ENCODE data around the gene ATF1. TPM values are rescaled to one million over a fixed set of nuclear protein-coding genes. Genes with fewer than 3 reads are reported as not detected.
"Not testable (repeated sequence)": the region's sequence is repeated elsewhere in the genome, so short reads cannot be mapped to it uniquely, and the experiment has no call there.

The ATF1 gene
- total RNA-seq, 1 donor from 2014 or later, result 47.0 TPM

- DNase-seq (no peak), ATAC-seq (no peak)
- Histone ChIP-seq H3K4me3 (no peak overlapping the region), H3K27me3 (ENCODE audit: low read depth) (no peaks in the 10 kb centered on the region), H3K9me3 (peaks cover 4% of the 10 kb centered on the region), H3K4me1 (no peaks in the 10 kb centered on the region), H3K27ac (no peak overlapping the region), H3K36me3 (no peaks in the 10 kb centered on the region)
- TF ChIP-seq CTCF (IDR thresholded peaks at IDR 0.05), result no peak
- intact Hi-C loops (cut with DNase I), result no loop called here
These were observed 77.0 kb downstream of the ATF1 start for GRCh38 chr12:50840809-50841487.

- no peaks in the 10 kb centered on the region for H3K4me1 ChIP-seq
- intact Hi-C loops (cut with DNase I), result no loop called here
- TF ChIP-seq CTCF (IDR thresholded peaks at IDR 0.05), result no peak
- ATAC-seq (peak in 1 of 2 donors; percentile 11), DNase-seq (no peak)
- H3K9me3 ChIP-seq, result peaks cover 4% of the 10 kb centered on the region
- no peak overlapping the region for H3K27ac ChIP-seq
- no peaks in the 10 kb centered on the region for H3K36me3 ChIP-seq
- H3K4me3 ChIP-seq, result no peak overlapping the region
- H3K27me3 ChIP-seq (ENCODE audit: low read depth), result no peaks in the 10 kb centered on the region
These were observed 78.0 kb downstream of the ATF1 start for GRCh38 chr12:50841716-50842531.

- Histone ChIP-seq H3K4me1 (no peaks in the 10 kb centered on the region), H3K4me3 (peak within 1 kb of the TSS; percentile 38), H3K36me3 (no peaks in the 10 kb centered on the region), H3K27me3 (ENCODE audit: low read depth) (no peaks in the 10 kb centered on the region), H3K9me3 (peaks cover 4% of the 10 kb centered on the region), H3K27ac (no peak within 1 kb of the TSS)
- ATAC-seq (peak; percentile 82 to 85), DNase-seq (peak; percentile 62)
- intact Hi-C loops (cut with DNase I), result no loop called here
- TF ChIP-seq CTCF (IDR thresholded peaks at IDR 0.05), result peak; percentile 13
These were observed 79.0 kb downstream of the ATF1 start, which contains the start of gene TMPRSS12 for GRCh38 chr12:50842637-50843493. TMPRSS12 (plus strand) TSS chr12:50842926; CDS start chr12:50842965, 39 bp downstream.

GRCh38 chr12:50845021-50845647 lies 81.2 kb downstream of the ATF1 start:
- intact Hi-C loops (cut with DNase I), result no loop called here
- ATAC-seq, result no peak
- TF ChIP-seq CTCF (IDR thresholded peaks at IDR 0.05), result no peak

GRCh38 chr12:50848963-50849362 lies 85.1 kb downstream of the ATF1 start:
- Histone ChIP-seq H3K27ac (no peak overlapping the region), H3K4me3 (no peak overlapping the region), H3K36me3 (no peaks in the 10 kb centered on the region), H3K4me1 (no peaks in the 10 kb centered on the region), H3K9me3 (no peaks in the 10 kb centered on the region), H3K27me3 (ENCODE audit: low read depth) (no peaks in the 10 kb centered on the region)
- ATAC-seq (no peak), DNase-seq (no peak)
- intact Hi-C loops (cut with DNase I), result no loop called here
- no peak for TF ChIP-seq CTCF (IDR thresholded peaks at IDR 0.05)

More at GRCh38 chr12:50845021-50845647, 81.2 kb downstream of the ATF1 start:
- H3K36me3 ChIP-seq, result no peaks in the 10 kb centered on the region
- H3K4me3 ChIP-seq, result no peak overlapping the region
- DNase-seq, result no peak
- no peaks in the 10 kb centered on the region for H3K27me3 ChIP-seq (ENCODE audit: low read depth)
- H3K9me3 ChIP-seq, result peaks cover 4% of the 10 kb centered on the region
- no peak overlapping the region for H3K27ac ChIP-seq
- no peaks in the 10 kb centered on the region for H3K4me1 ChIP-seq

GRCh38 chr12:50855218-50855617 lies 91.3 kb downstream of the ATF1 start:
- DNase-seq; H3K27me3 ChIP-seq (ENCODE audit: low read depth); intact Hi-C loops (cut with DNase I); H3K9me3 ChIP-seq; H3K4me3 ChIP-seq; ATAC-seq; H3K36me3 ChIP-seq; H3K27ac ChIP-seq; H3K4me1 ChIP-seq: not testable (repeated sequence)

- H3K27me3 ChIP-seq (ENCODE audit: low read depth); H3K9me3 ChIP-seq; H3K4me1 ChIP-seq; intact Hi-C loops (cut with DNase I); H3K4me3 ChIP-seq; ATAC-seq; H3K27ac ChIP-seq; DNase-seq; H3K36me3 ChIP-seq: not testable (repeated sequence)
These were observed 91.8 kb downstream of the ATF1 start for GRCh38 chr12:50855679-50856078.

Data from lower lobe of right lung (tissue), 2 donors.